NB4 (cell line): ENCODE data around the gene TTC13.

ENCODE experiments used
- MYC ChIP-seq: IDR thresholded peaks from 2 replicates; pipeline ENCODE4 v1.6.1; 2011; ENCODE audit warnings: low read depth, low read length
- POLR2A ChIP-seq: IDR thresholded peaks from 2 replicates; pipeline ENCODE4 v1.6.1; 2011; ENCODE audit warnings: mild to moderate bottlenecking; ENCODE audit not compliant: insufficient read length; ENCODE audit errors: extremely low read depth
- TF ChIP-seq, protein P1 (sequence below): IDR thresholded peaks from one replicate; pipeline ENCODE4 v1.5.1; 2012; ENCODE audit warnings: low read depth, low read length
- TF ChIP-seq, protein P2 (sequence below): IDR thresholded peaks from 2 replicates; pipeline ENCODE4 v1.6.1; 2011; ENCODE audit warnings: low read depth, low read length

DNA sequence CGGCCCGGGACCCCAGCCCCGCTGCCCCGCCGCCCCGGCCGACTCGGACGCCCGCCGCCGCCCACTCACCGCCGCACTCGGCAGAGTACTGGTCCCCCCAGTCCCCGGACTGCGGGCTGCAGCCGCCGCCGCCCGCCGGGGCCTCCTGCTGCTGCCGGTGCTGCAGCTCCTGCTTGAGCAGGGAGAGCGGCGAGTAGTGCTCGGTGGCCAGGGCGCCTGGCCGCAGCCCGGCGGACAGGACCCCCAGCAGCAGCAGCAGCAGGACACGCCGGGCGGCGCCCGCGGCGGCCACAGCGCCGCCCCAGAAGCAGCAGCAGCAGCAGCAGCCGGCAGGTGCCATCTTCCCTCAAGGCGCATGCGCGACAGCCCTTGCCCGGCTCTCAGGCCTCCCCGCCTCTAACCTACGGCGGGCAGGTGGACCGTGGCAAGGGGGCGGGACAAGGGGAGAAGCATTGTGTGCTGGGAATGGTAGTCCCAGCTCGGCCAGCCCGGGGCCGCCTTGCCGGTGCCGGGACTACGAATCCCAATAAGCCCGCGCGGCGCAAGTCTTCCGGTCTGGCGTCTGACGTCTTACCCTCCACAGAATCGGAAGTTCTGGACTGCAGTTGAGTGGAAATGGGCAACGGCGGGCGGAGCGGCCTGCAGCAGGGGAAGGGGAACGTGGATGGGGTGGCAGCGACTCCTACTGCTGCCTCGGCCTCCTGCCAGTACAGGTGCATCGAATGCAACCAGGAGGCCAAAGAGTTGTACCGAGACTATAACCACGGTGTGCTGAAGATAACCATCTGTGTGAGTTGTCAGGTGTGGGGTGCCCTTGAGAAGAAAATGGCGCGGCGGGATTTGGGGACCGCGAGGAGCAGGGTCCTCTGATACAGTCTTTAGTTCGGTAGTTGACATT is at the start of gene TTC13, which contains the start of gene ARV1:
- TF ChIP-seq POLR2A (peak; percentile 90), MYC (peak; percentile 69)
- TF ChIP-seq, protein P1, sequence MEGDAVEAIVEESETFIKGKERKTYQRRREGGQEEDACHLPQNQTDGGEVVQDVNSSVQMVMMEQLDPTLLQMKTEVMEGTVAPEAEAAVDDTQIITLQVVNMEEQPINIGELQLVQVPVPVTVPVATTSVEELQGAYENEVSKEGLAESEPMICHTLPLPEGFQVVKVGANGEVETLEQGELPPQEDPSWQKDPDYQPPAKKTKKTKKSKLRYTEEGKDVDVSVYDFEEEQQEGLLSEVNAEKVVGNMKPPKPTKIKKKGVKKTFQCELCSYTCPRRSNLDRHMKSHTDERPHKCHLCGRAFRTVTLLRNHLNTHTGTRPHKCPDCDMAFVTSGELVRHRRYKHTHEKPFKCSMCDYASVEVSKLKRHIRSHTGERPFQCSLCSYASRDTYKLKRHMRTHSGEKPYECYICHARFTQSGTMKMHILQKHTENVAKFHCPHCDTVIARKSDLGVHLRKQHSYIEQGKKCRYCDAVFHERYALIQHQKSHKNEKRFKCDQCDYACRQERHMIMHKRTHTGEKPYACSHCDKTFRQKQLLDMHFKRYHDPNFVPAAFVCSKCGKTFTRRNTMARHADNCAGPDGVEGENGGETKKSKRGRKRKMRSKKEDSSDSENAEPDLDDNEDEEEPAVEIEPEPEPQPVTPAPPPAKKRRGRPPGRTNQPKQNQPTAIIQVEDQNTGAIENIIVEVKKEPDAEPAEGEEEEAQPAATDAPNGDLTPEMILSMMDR = peak; percentile 44
- TF ChIP-seq, protein P2, sequence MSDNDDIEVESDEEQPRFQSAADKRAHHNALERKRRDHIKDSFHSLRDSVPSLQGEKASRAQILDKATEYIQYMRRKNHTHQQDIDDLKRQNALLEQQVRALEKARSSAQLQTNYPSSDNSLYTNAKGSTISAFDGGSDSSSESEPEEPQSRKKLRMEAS = peak; percentile 81
